HCT116 (cell line): ENCODE results near the gene SMIM35. TPM values are rescaled to one million over a fixed set of nuclear protein-coding genes. Genes with fewer than 3 reads are reported as not detected.

ENCODE experiments used
- ATAC-seq: fragments of 200-7000 bp; cut with Tn5 transposase; 2 replicates; pipeline ENCODE4 v1.9.1; 2020; ENCODE audit warnings: mild to moderate bottlenecking, moderate library complexity
- BruUV-seq: library from RNA; stranded (reverse); fragments of 400-500 nt; replicated peaks from 2 replicates; lab custom pipeline; 2021; lab: Mats Ljungman, UMichigan
- CTCF ChIA-PET: fragments of 300-600 bp; sonication (Branson Sonifier 250); formaldehyde crosslinking; loops from one replicate; lab custom pipeline; 2021; ENCODE audit warnings: antibody characterized with exemption; lab: Charles Lee
- POLR2A ChIA-PET: fragments of 300-600, 350-600 bp; sonication (Branson Sonifier 250); formaldehyde crosslinking; loops from one replicate; lab custom pipeline; 2021; ENCODE audit warnings: antibody characterized with exemption; lab: Charles Lee
- RAD21 ChIA-PET, 2 experiments: fragments of 300-600 bp; sonication (Branson Sonifier 250); formaldehyde crosslinking; loops; one replicate each; lab custom pipeline; 2023; ENCODE audit warnings: low total read pairs in 2 of 2; ENCODE audit not compliant: uncharacterized antibody in 2 of 2, unreplicated experiment in 2 of 2, low non-redundant PET in 1 of 2; lab: Charles Lee
- DNase-seq: peaks from one replicate; pipeline ENCODE4 v3.0.0-alpha.2; 2010; ENCODE audit warnings: low read depth, low spot score
- H2AFZ ChIP-seq: fragments of 200-600 bp; shearing (Covaris generic), sonication (generic); 2 replicates; pipeline ENCODE4 v1.6.1; 2017; ENCODE audit warnings: low read depth, mixed run types, mixed read lengths, antibody characterized with exemption, low read length; ENCODE audit not compliant: poor library complexity, severe bottlenecking
- H3K27ac ChIP-seq: 2 replicates; pipeline ENCODE4 v1.5.1; 2012; ENCODE audit warnings: low read depth, low read length
- H3K27me3 ChIP-seq: fragments of 200-600 bp; sonication (generic); 2 replicates; pipeline ENCODE4 v1.6.1; 2016; ENCODE audit warnings: mixed run types, low read length, mixed read lengths; ENCODE audit not compliant: insufficient read depth
- H3K36me3 ChIP-seq, 2 experiments: fragments of 200-500 bp in 1 of 2; fragments of 200-600 bp in 1 of 2; sonication (Bioruptor generic) in 1 of 2; sonication (generic) in 1 of 2; 2 replicates each; pipeline versions ENCODE4 v1.5.1 to v1.6.1; 2014 to 2016; ENCODE audit warnings: low read length in 2 of 2, inconsistent platforms in 1 of 2, mixed read lengths in 1 of 2, mixed run types in 1 of 2; ENCODE audit not compliant: insufficient read depth in 2 of 2, control insufficient read depth in 1 of 2
- H3K4me1 ChIP-seq, 2 experiments: fragments of 200-600 bp in 1 of 2; sonication (generic) in 1 of 2; 2 replicates each; pipeline versions ENCODE4 v1.5.1 to v1.6.1; 2012 to 2017; ENCODE audit warnings: low read length in 2 of 2, inconsistent platforms in 1 of 2, mild to moderate bottlenecking in 1 of 2, mixed read lengths in 1 of 2, mixed run types in 1 of 2, moderate library complexity in 1 of 2; ENCODE audit not compliant: insufficient read depth in 2 of 2, control insufficient read depth in 1 of 2
- H3K4me2 ChIP-seq: fragments of 200-600 bp; sonication (generic); 2 replicates; pipeline ENCODE4 v1.6.1; 2017; ENCODE audit warnings: mixed run types, low read length, mixed read lengths
- H3K4me3 ChIP-seq, 2 experiments: fragments of 200-600 bp in 1 of 2; sonication (generic) in 1 of 2; replicated peaks in 1 of 2; 2 replicates each; pipeline ENCODE4 v1.5.1; 2011 to 2016; ENCODE audit warnings: low read length in 2 of 2, control low read depth in 1 of 2, low read depth in 1 of 2, mild to moderate bottlenecking in 1 of 2, mixed read lengths in 1 of 2, mixed run types in 1 of 2
- H3K79me2 ChIP-seq: fragments of 200-600 bp; sonication (generic); 2 replicates; pipeline ENCODE4 v1.6.1; 2017; ENCODE audit warnings: mild to moderate bottlenecking, mixed run types, low read length, moderate library complexity, mixed read lengths; ENCODE audit not compliant: insufficient read depth
- H3K9ac ChIP-seq: fragments of 200-600 bp; sonication (generic); 2 replicates; pipeline ENCODE4 v1.6.1; 2016; ENCODE audit warnings: low read length, mixed read lengths
- H3K9me2 ChIP-seq: fragments of 200-600 bp; sonication (generic), shearing (Covaris generic); 2 replicates; pipeline ENCODE4 v1.6.1; 2017; ENCODE audit warnings: mixed run types, mild to moderate bottlenecking, moderate library complexity; ENCODE audit not compliant: insufficient read depth
- H3K9me3 ChIP-seq, 2 experiments: fragments of 200-500 bp in 1 of 2; fragments of 200-600 bp in 1 of 2; sonication (Bioruptor generic) in 1 of 2; sonication (generic) in 1 of 2; 2 replicates each; pipeline ENCODE4 v1.6.1; 2014 to 2017; ENCODE audit warnings: low read length in 2 of 2, mixed read lengths in 2 of 2, inconsistent platforms in 1 of 2, low read depth in 1 of 2, mild to moderate bottlenecking in 1 of 2, mixed run types in 1 of 2, moderate library complexity in 1 of 2; ENCODE audit not compliant: control insufficient read depth in 1 of 2, insufficient read depth in 1 of 2
- H4K20me1 ChIP-seq: fragments of 200-600 bp; sonication (generic), shearing (Covaris generic); 2 replicates; pipeline ENCODE4 v1.6.1; 2017; ENCODE audit warnings: mixed run types, mild to moderate bottlenecking, moderate library complexity; ENCODE audit not compliant: insufficient read depth
- ATF3 ChIP-seq: IDR thresholded peaks from 2 replicates; pipeline ENCODE4 v1.6.1; 2012
- CBX3 ChIP-seq: IDR thresholded peaks from 2 replicates; pipeline ENCODE4 v1.6.1; 2012; ENCODE audit warnings: low read depth
- CEBPB ChIP-seq: IDR thresholded peaks from 2 replicates; pipeline ENCODE4 v1.6.1; 2012; ENCODE audit warnings: low read depth
- EGR1 ChIP-seq: IDR thresholded peaks from 2 replicates; pipeline ENCODE4 v1.6.1; 2012; ENCODE audit warnings: low read depth
- ELF1 ChIP-seq: IDR thresholded peaks from 2 replicates; pipeline ENCODE4 v1.6.1; 2012; ENCODE audit warnings: low read depth, borderline replicate concordance
- EZH2 ChIP-seq: fragments of 200-600 bp; sonication (generic); IDR thresholded peaks from 2 replicates; pipeline ENCODE4 v1.6.1; 2017; ENCODE audit warnings: antibody characterized with exemption, mixed run types
- FOSL1 ChIP-seq: IDR thresholded peaks from 2 replicates; pipeline ENCODE4 v1.6.1; 2012; ENCODE audit warnings: low read depth
- MAX ChIP-seq: IDR thresholded peaks from 2 replicates; pipeline ENCODE4 v1.6.1; 2012
- POLR2AphosphoS5 ChIP-seq: IDR thresholded peaks from 2 replicates; pipeline ENCODE4 v1.6.1; 2011; ENCODE audit warnings: mild to moderate bottlenecking, low read depth, low read length, moderate library complexity
- REST ChIP-seq: IDR thresholded peaks from 2 replicates; pipeline ENCODE4 v1.6.1; 2012; ENCODE audit warnings: low read depth
- SIN3A ChIP-seq: IDR thresholded peaks from 2 replicates; pipeline ENCODE4 v1.6.1; 2012; ENCODE audit warnings: low read depth
- SP1 ChIP-seq: IDR thresholded peaks from 2 replicates; pipeline ENCODE4 v1.6.1; 2012; ENCODE audit warnings: low read depth
- SRF ChIP-seq: IDR thresholded peaks from 2 replicates; pipeline ENCODE4 v1.6.1; 2012; ENCODE audit warnings: low read depth
- TCF7L2 ChIP-seq: IDR thresholded peaks from 2 replicates; pipeline ENCODE4 v1.7.0; 2011; ENCODE audit warnings: borderline replicate concordance, inconsistent platforms; ENCODE audit not compliant: insufficient read depth, insufficient read length; ENCODE audit errors: extremely low read depth
- ZBTB33 ChIP-seq: IDR thresholded peaks from 2 replicates; pipeline ENCODE4 v1.6.1; 2011; ENCODE audit warnings: mild to moderate bottlenecking, low read length, moderate library complexity; ENCODE audit not compliant: insufficient replicate concordance; ENCODE audit errors: extremely low read depth
- ZNF274 ChIP-seq: fragments of 200-500 bp; sonication (Bioruptor generic); IDR thresholded peaks from 2 replicates; pipeline ENCODE4 v1.6.1; 2014; ENCODE audit warnings: mild to moderate bottlenecking, low read depth, low read length, inconsistent platforms
- intact Hi-C: fragments of 100-400 bp; cut with micrococcal nuclease; formaldehyde crosslinking; loops from 2 replicates; pipeline ENCODE4 v1.10.0; 2022
- total RNA-seq: library from RNA; stranded (reverse); gene quantifications from one replicate; pipeline ENCODE4 v1.2.1, GENCODE V29; 2021; ENCODE audit not compliant: unreplicated experiment

Gene SMIM35
- total RNA-seq, 1 experiment from 2014 or later, result not detected

- H3K27me3 ChIP-seq, result no peaks in the 10 kb centered on the region
- H3K4me1 ChIP-seq, result peaks cover 0 to 6% of the 10 kb centered on the region in 2 experiments; a peak in 1 of 4 replicates
- H3K79me2 ChIP-seq, result no peaks in the 10 kb centered on the region
- BruUV-seq, result no TSS peak
- no peak overlapping the region for H3K27ac ChIP-seq
- ChIA-PET POLR2A (no interaction called here), RAD21 (no interaction called here), CTCF (no interaction called here)
- H3K4me3 ChIP-seq, result no peak overlapping the region
- H3K4me2 ChIP-seq, result no peak overlapping the region
- H4K20me1 ChIP-seq, result no peaks in the 10 kb centered on the region
- intact Hi-C loops, result no loop called here
- no peak for ATAC-seq
- no peaks in the 10 kb centered on the region for H3K36me3 ChIP-seq
- H3K9ac ChIP-seq, result no peak overlapping the region
- no peaks in the 10 kb centered on the region for H3K9me2 ChIP-seq
- no peak for DNase-seq
- H2AFZ ChIP-seq, result no peak overlapping the region
- H3K9me3 ChIP-seq, result no peaks in the 10 kb centered on the region
- TF ChIP-seq SRF (no peak), EGR1 (no peak), REST (no peak), CBX3 (no peak), ELF1 (no peak), ZNF274 (no peak), SP1 (no peak), FOSL1 (no peak), POLR2AphosphoS5 (no peak), ATF3 (no peak), TCF7L2 (no peak), EZH2 (no peak), MAX (no peak), ZBTB33 (no peak), SIN3A (no peak), CEBPB (no peak)
These were observed 22.5 kb upstream of the SMIM35 start for GRCh38 chr11:118109231-118109630.
